HG02588 (cell line): ENCODE measurements around the gene MTARC1.

Source experiments
- ATAC-seq: cut with Tn5 transposase; IDR thresholded peaks from one replicate; pipeline ENCODE4 v1.9.1; 2021; ENCODE audit warnings: mild to moderate bottlenecking, moderate library complexity; ENCODE audit not compliant: unreplicated experiment

The MTARC1 gene

GRCh38 chr1:220786337-220787068 is at the start of gene MTARC1:
MTARC1 (plus strand) TSS chr1:220786913; CDS start chr1:220786945, 32 bp downstream.
- ATAC-seq: peak; percentile 62

- ATAC-seq: no peak
Measured at GRCh38 chr1:220741349-220741748, 45.4 kb upstream of the MTARC1 start.

GRCh38 chr1:220741825-220742224 is 44.9 kb upstream of the MTARC1 start:
- ATAC-seq: no peak

GRCh38 chr1:220742520-220742919 is 44.2 kb upstream of the MTARC1 start:
- ATAC-seq: no peak

- no peak for ATAC-seq
Measured at GRCh38 chr1:220746851-220747250, 39.9 kb upstream of the MTARC1 start.

- no peak for ATAC-seq
Measured at GRCh38 chr1:220747437-220748088, 39.1 kb upstream of the MTARC1 start.

GRCh38 chr1:220748089-220748934 is 38.4 kb upstream of the MTARC1 start, which contains the start of gene MTARC2:
MTARC2 (plus strand) TSS chr1:220748322; CDS start chr1:220748532, 210 bp downstream.
- peak; percentile 97 for ATAC-seq

GRCh38 chr1:220748936-220749335 is 37.8 kb upstream of the MTARC1 start:
- ATAC-seq: no peak

- no peak for ATAC-seq
Measured at GRCh38 chr1:220750131-220750515, 36.6 kb upstream of the MTARC1 start.

GRCh38 chr1:220751111-220751510 is 35.6 kb upstream of the MTARC1 start:
- no peak for ATAC-seq

- no peak for ATAC-seq
Measured at GRCh38 chr1:220754212-220754917, 32.3 kb upstream of the MTARC1 start.

GRCh38 chr1:220754918-220755295 is 31.8 kb upstream of the MTARC1 start:
- no peak for ATAC-seq

- no peak for ATAC-seq
Measured at GRCh38 chr1:220755309-220755708, 31.4 kb upstream of the MTARC1 start.

GRCh38 chr1:220757441-220757840 is 29.3 kb upstream of the MTARC1 start:
- ATAC-seq: no peak

- no peak for ATAC-seq
Measured at GRCh38 chr1:220759147-220759546, 27.6 kb upstream of the MTARC1 start.

- no peak for ATAC-seq
Measured at GRCh38 chr1:220761688-220762427, 24.9 kb upstream of the MTARC1 start.

- no peak for ATAC-seq
Measured at GRCh38 chr1:220764757-220765156, 22.0 kb upstream of the MTARC1 start.

- no peak for ATAC-seq
Measured at GRCh38 chr1:220767312-220768125, 19.2 kb upstream of the MTARC1 start.

- ATAC-seq: no peak
Measured at GRCh38 chr1:220768126-220768601, 18.5 kb upstream of the MTARC1 start.
